ENCODE measurements around the gene RNF215. TPM values are rescaled to one million over a fixed set of nuclear protein-coding genes. Genes with fewer than 3 reads are reported as not detected.

Gene RNF215
- total and polyA plus RNA-seq, 2 of the 13 experiments (the other 11 are each of a cell fraction or from before 2014, with no cell fraction given) = 5.3 to 6.1 TPM

GRCh38 chr22:30423301-30423958 lies 36.2 kb upstream of the RNF215 start (continued):
- TF ChIP-seq PBX3 (CRISPR knock-in tag; IDR thresholded peaks at IDR 0.05; ENCODE audit: borderline replicate concordance) (no peak; the same call in 1 of the 2 replicates), HDAC1 (CRISPR knock-in tag; IDR thresholded peaks at IDR 0.05) (peak; percentile 46; the same call in 1 of the 2 replicates), ZNF749 (CRISPR knock-in tag; IDR thresholded peaks at IDR 0.05; ENCODE audit: borderline replicate concordance) (no peak; the same call in 1 of the 2 replicates), ATM (IDR thresholded peaks at IDR 0.05; ENCODE audit: borderline replicate concordance) (no peak), RARA (CRISPR knock-in tag; IDR thresholded peaks at IDR 0.05) (no peak; the same call in 1 of the 2 replicates), ZNF33A (CRISPR knock-in tag; IDR thresholded peaks at IDR 0.05; ENCODE audit: borderline replicate concordance) (no peak), ZNF746 (CRISPR knock-in tag; IDR thresholded peaks at IDR 0.05) (no peak; the same call in 1 of the 2 replicates), ZKSCAN5 (CRISPR knock-in tag; IDR thresholded peaks at IDR 0.05) (0 out of 2 replicates have a peak, but pooled peaks have one; percentile 46), RAD51 (IDR thresholded peaks at IDR 0.05; ENCODE audit: borderline replicate concordance) (no peak), CAMTA2 (CRISPR knock-in tag; IDR thresholded peaks at IDR 0.05; ENCODE audit: borderline replicate concordance) (no peak), ZNF781 (CRISPR knock-in tag; IDR thresholded peaks at IDR 0.05; ENCODE audit: borderline replicate concordance, not compliant biosample characterization) (peak; percentile 93), NPAS2 (CRISPR knock-in tag; IDR thresholded peaks at IDR 0.05; ENCODE audit: borderline replicate concordance) (no peak), CTCF (CRISPR knock-in tag; IDR thresholded peaks at IDR 0.05) (no peak), DPF2 (CRISPR knock-in tag; IDR thresholded peaks at IDR 0.05; ENCODE audit: borderline replicate concordance, low read depth) (no peak; the same call in 1 of the 2 replicates), MTA3 (CRISPR knock-in tag; IDR thresholded peaks at IDR 0.05) (no peak), ZNF260 (CRISPR knock-in tag; IDR thresholded peaks at IDR 0.05; ENCODE audit: borderline replicate concordance, low read depth) (no peak), CHD2 (IDR thresholded peaks at IDR 0.05; ENCODE audit: low read depth, low read length) (no peak), ZFP82 (CRISPR knock-in tag; IDR thresholded peaks at IDR 0.05; ENCODE audit: borderline replicate concordance) (peak; percentile 78; the same call in 1 of the 2 replicates), YY1 (IDR thresholded peaks at IDR 0.05; ENCODE audit: insufficient read depth, insufficient replicate concordance, low read depth, low read length) (no peak), POGK (CRISPR knock-in tag; conservative IDR thresholded peaks at IDR 0.05) (peak; percentile 75; the same call in 1 of the 2 replicates), NFIB (CRISPR knock-in tag; IDR thresholded peaks at IDR 0.05; ENCODE audit: borderline replicate concordance) (no peak), KDM5A (IDR thresholded peaks at IDR 0.05; ENCODE audit: borderline replicate concordance, low read length) (peak; percentile 58; the same call in 1 of the 2 replicates), NR1H2 (CRISPR knock-in tag; IDR thresholded peaks at IDR 0.05; ENCODE audit: borderline replicate concordance, low read depth) (no peak)
